GM18499 (cell line): ENCODE measurements around the gene TMUB1.

ENCODE experiments used
- ATAC-seq: cut with Tn5 transposase; IDR thresholded peaks from one replicate; pipeline ENCODE4 v1.9.1; 2021; ENCODE audit warnings: moderate number of reproducible peaks; ENCODE audit not compliant: insufficient read depth, unreplicated experiment

Gene TMUB1

GRCh38 chr7:151107882-151108281 lies 24.6 kb upstream of the TMUB1 start:
- ATAC-seq = no peak

GRCh38 chr7:151104411-151105235 lies 21.3 kb upstream of the TMUB1 start:
- no peak for ATAC-seq

- no peak for ATAC-seq
Observed at GRCh38 chr7:151103973-151104372, 20.7 kb upstream of the TMUB1 start.

- no peak for ATAC-seq
Observed at GRCh38 chr7:151102991-151103390, 19.7 kb upstream of the TMUB1 start.

GRCh38 chr7:151101621-151102396 lies 18.5 kb upstream of the TMUB1 start:
- ATAC-seq = no peak

GRCh38 chr7:151100921-151101320 lies 17.6 kb upstream of the TMUB1 start:
- ATAC-seq = no peak

GRCh38 chr7:151099486-151100211 lies 16.4 kb upstream of the TMUB1 start:
- ATAC-seq = no peak

- ATAC-seq = no peak
Observed at GRCh38 chr7:151095828-151096475, 12.7 kb upstream of the TMUB1 start.

GRCh38 chr7:151095123-151095797 lies 12.0 kb upstream of the TMUB1 start:
- no peak for ATAC-seq

GRCh38 chr7:151094675-151095074 lies 11.4 kb upstream of the TMUB1 start:
- no peak for ATAC-seq

GRCh38 chr7:151093748-151094147 lies 10.5 kb upstream of the TMUB1 start:
- ATAC-seq = no peak

- ATAC-seq = no peak
Observed at GRCh38 chr7:151091988-151092387, 8.7 kb upstream of the TMUB1 start.

- ATAC-seq = no peak
Observed at GRCh38 chr7:151091431-151091830, 8.1 kb upstream of the TMUB1 start.

- ATAC-seq = no peak
Observed at GRCh38 chr7:151091003-151091402, 7.7 kb upstream of the TMUB1 start.

- no peak for ATAC-seq
Observed at GRCh38 chr7:151089893-151090730, 6.8 kb upstream of the TMUB1 start.

- no peak for ATAC-seq
Observed at GRCh38 chr7:151088856-151089699, 5.8 kb upstream of the TMUB1 start.

- no peak for ATAC-seq
Observed at GRCh38 chr7:151088019-151088855, 4.9 kb upstream of the TMUB1 start.
